B cell (primary cell): ENCODE results near the gene FLNB. TPM values are rescaled to one million over a fixed set of nuclear protein-coding genes. Genes with fewer than 3 reads are reported as not detected.

Source experiments
- ATAC-seq: fragments of 200-7000 bp; cut with Tn5 transposase; one replicate; pipeline ENCODE4 v1.10.0; 2021; ENCODE audit warnings: low read depth, mild to moderate bottlenecking, moderate number of reproducible peaks, moderate library complexity
- CTCF ChIA-PET: fragments of 350-600 bp; sonication (Branson Sonifier 250); formaldehyde crosslinking; loops from one replicate; lab custom pipeline; 2021; ENCODE audit warnings: antibody characterized with exemption, inconsistent platforms; lab: Charles Lee
- POLR2A ChIA-PET: fragments of 350-600 bp; sonication (Branson Sonifier 250); formaldehyde crosslinking; loops from one replicate; lab custom pipeline; 2021; ENCODE audit warnings: antibody characterized with exemption; lab: Charles Lee
- DNase-seq: peaks from one replicate; pipeline ENCODE4 v3.0.0; 2013
- H2AFZ ChIP-seq: 2 replicates; pipeline ENCODE4 v1.6.1; 2012; ENCODE audit warnings: mild to moderate bottlenecking, low read depth, low read length; ENCODE audit not compliant: insufficient read depth, poor library complexity, severe bottlenecking
- H3K27ac ChIP-seq, 2 donors: 1 replicate in 1 of 2; 2 replicates in 1 of 2; pipeline ENCODE4 v1.5.1; 2012 to 2013; ENCODE audit warnings: low read length in 2 of 2, mild to moderate bottlenecking in 2 of 2, moderate library complexity in 1 of 2
- H3K27me3 ChIP-seq, 4 experiments: fragments of 200-600 bp in 1 of 4; sonication (generic) in 1 of 4; replicated peaks in 1 of 4; 1 replicate in 2 of 4; 2 replicates in 2 of 4; pipeline versions ENCODE4 v1.6.1 to v1.7.0; 2013 to 2016; ENCODE audit warnings: low read length in 3 of 4, mild to moderate bottlenecking in 2 of 4, mixed read lengths in 1 of 4, moderate library complexity in 1 of 4; ENCODE audit not compliant: insufficient read depth in 4 of 4, control insufficient read depth in 3 of 4; ENCODE audit errors: control extremely low read depth in 1 of 4
- H3K36me3 ChIP-seq, 2 experiments: replicated peaks in 1 of 2; 1 replicate in 1 of 2; 2 replicates in 1 of 2; pipeline versions ENCODE4 v1.6.1 to v1.7.1; 2013; ENCODE audit warnings: low read length in 1 of 2; ENCODE audit not compliant: insufficient read depth in 2 of 2, control insufficient read depth in 1 of 2; ENCODE audit errors: control extremely low read depth in 1 of 2, extremely low read depth in 1 of 2
- H3K4me1 ChIP-seq, 2 donors: fragments of 200-600 bp in 1 of 2; sonication (generic) in 1 of 2; 1 replicate in 1 of 2; 2 replicates in 1 of 2; pipeline versions ENCODE4 v1.5.1 to v1.6.1; 2013 to 2017; ENCODE audit warnings: low read length in 2 of 2; ENCODE audit not compliant: control insufficient read depth in 2 of 2, insufficient read depth in 2 of 2
- H3K4me2 ChIP-seq: replicated peaks from 2 replicates; pipeline ENCODE3; 2012; ENCODE audit warnings: mild to moderate bottlenecking, low read depth, low read length; ENCODE audit not compliant: poor library complexity, severe bottlenecking
- H3K4me3 ChIP-seq, 5 experiments: fragments of 200-600 bp in 1 of 5; sonication (generic) in 1 of 5; 1 replicate in 3 of 5; 2 replicates in 2 of 5; pipeline versions ENCODE4 v1.5.1 to v1.7.0; 2011 to 2016; ENCODE audit warnings: low read length in 4 of 5, mild to moderate bottlenecking in 4 of 5, low read depth in 2 of 5, control low read depth in 1 of 5, moderate library complexity in 1 of 5; ENCODE audit not compliant: insufficient read depth in 1 of 5; ENCODE audit errors: control extremely low read depth in 1 of 5, extremely low read depth in 1 of 5
- H3K79me2 ChIP-seq: fragments of 200-600 bp; sonication (generic); one replicate; pipeline ENCODE4 v1.6.0; 2016; ENCODE audit warnings: low read length; ENCODE audit not compliant: control insufficient read depth, insufficient read depth
- H3K9ac ChIP-seq: fragments of 200-600 bp; sonication (generic); 2 replicates; pipeline ENCODE4 v1.6.1; 2017; ENCODE audit warnings: mild to moderate bottlenecking, low read length, moderate library complexity
- H3K9me3 ChIP-seq, 3 donors: one replicate each; pipeline versions ENCODE4 v1.6.1 to v1.7.1; 2013; ENCODE audit warnings: low read length in 2 of 3; ENCODE audit not compliant: control insufficient read depth in 2 of 3, insufficient read depth in 1 of 3; ENCODE audit errors: control extremely low read depth in 1 of 3
- H4K20me1 ChIP-seq: 2 replicates; pipeline ENCODE4 v1.6.0; 2012; ENCODE audit warnings: mild to moderate bottlenecking, low read length; ENCODE audit not compliant: insufficient read depth, control insufficient read depth, poor library complexity, severe bottlenecking
- H3K27ac Mint-ChIP-seq: one replicate; pipeline ENCODE4 v1.8.0; 2021; ENCODE audit warnings: mixed read lengths
- H3K27me3 Mint-ChIP-seq: one replicate; pipeline ENCODE4 v1.8.0; 2021; ENCODE audit warnings: mixed read lengths
- H3K4me1 Mint-ChIP-seq: one replicate; pipeline ENCODE4 v1.8.0; 2021; ENCODE audit warnings: mixed read lengths
- H3K4me3 Mint-ChIP-seq: one replicate; pipeline ENCODE4 v1.8.0; 2021; ENCODE audit warnings: mixed read lengths
- H3K9me3 Mint-ChIP-seq: one replicate; pipeline ENCODE4 v1.8.0; 2022; ENCODE audit warnings: mixed read lengths; ENCODE audit not compliant: insufficient read depth
- CTCF ChIP-seq: fragments of 200-600 bp; IDR thresholded peaks from one replicate; pipeline ENCODE4 v1.8.0; 2022; ENCODE audit warnings: antibody characterized with exemption, mild to moderate bottlenecking
- EZH2 ChIP-seq: IDR thresholded peaks from 2 replicates; pipeline ENCODE4 v1.6.1; 2012; ENCODE audit warnings: borderline replicate concordance, low read depth, mild to moderate bottlenecking, moderate library complexity, low read length; ENCODE audit not compliant: insufficient read depth, poor library complexity, severe bottlenecking
- WGBS: methylation state at CpG from one replicate; pipeline ENCODE4 v1.1.5; 2013; ENCODE audit warnings: missing lambda C conversion rate; ENCODE audit not compliant: insufficient coverage; 5-methylcytosine and 5-hydroxymethylcytosine counted together
- intact Hi-C: fragments of 100-400 bp; cut with micrococcal nuclease; formaldehyde crosslinking; loops from one replicate; pipeline ENCODE4 v1.10.0; 2022
- polyA plus RNA-seq: library from polyadenylated mRNA; depleted of rRNA; stranded (reverse); fragments of >200 nt; gene quantifications from 2 replicates; pipeline ENCODE4 v1.2.3, GENCODE V29; 2012
- total RNA-seq, 2 donors: library from RNA; stranded (reverse); fragments of 120-200 nt in 1 of 2; gene quantifications; 1 replicate in 1 of 2; 2 replicates in 1 of 2; pipeline versions ENCODE4 v1.2.3 to v1.2.4, GENCODE V29; 2013 to 2022

The FLNB gene
- total and polyA plus RNA-seq, 2 donors (not counting 1 experiment from before 2014, with no cell fraction given) = 25.5 to 28.3 TPM

GRCh38 chr3:58200121-58200709 lies 192.0 kb downstream of the FLNB start:
- Mint-ChIP-seq H3K4me1 (peaks cover 67% of the 10 kb centered on the region), H3K27me3 (no peaks in the 10 kb centered on the region), H3K27ac (peak overlapping the region; percentile 87), H3K4me3 (peak overlapping the region; percentile 76), H3K9me3 (no peaks in the 10 kb centered on the region)
- peak overlapping the region in 3 of 5 experiments; percentile 25 to 43 (median 41) for H3K4me3 ChIP-seq
- CTCF ChIA-PET = interaction anchor here (0.6 to 9.6 kb wide), 7 partner anchors 11 to 106 kb away, joined by 3 to 66 read pairs (median 10); partner anchors contain the start of genes HTD2 and RPP14
- H3K79me2 ChIP-seq = no peaks in the 10 kb centered on the region
- ATAC-seq = no peak
- no peaks in the 10 kb centered on the region for H4K20me1 ChIP-seq
- H3K27me3 ChIP-seq = no peaks in the 10 kb centered on the region
- H3K27ac ChIP-seq = peak overlapping the region; percentile 51 to 57
- TF ChIP-seq EZH2 = no peak
- no peak for TF ChIP-seq CTCF
- POLR2A ChIA-PET = interaction anchor here (0.5 to 1.4 kb wide), 2 partner anchors 17 to 27 kb away, joined by 5 to 10 read pairs; no protein-coding TSS in a partner anchor
- H3K9me3 ChIP-seq = peaks cover 0 to 13% (median 5%) of the 10 kb centered on the region in 3 donors
- H3K36me3 ChIP-seq = no peaks in the 10 kb centered on the region
- intact Hi-C loops = no loop called here
- peak overlapping the region; percentile 34 for H3K9ac ChIP-seq
- H2AFZ ChIP-seq = no peak overlapping the region
- no peak for DNase-seq
- peaks cover 69 to 74% of the 10 kb centered on the region in 2 donors for H3K4me1 ChIP-seq
- H3K4me2 ChIP-seq = peak overlapping the region; percentile 68

- intact Hi-C loops = no loop called here
- CTCF ChIA-PET = interaction anchor here (1.3 to 9.6 kb wide), 6 partner anchors 12 to 105 kb away, joined by 3 to 66 read pairs (median 18); partner anchors contain the start of genes HTD2 and RPP14
- H3K27me3 Mint-ChIP-seq = no peaks in the 10 kb centered on the region
- Histone ChIP-seq H3K4me3 (peak overlapping the region in 3 of 5 experiments; percentile 25 to 43 (median 41)), H3K36me3 (no peaks in the 10 kb centered on the region), H3K79me2 (no peaks in the 10 kb centered on the region), H4K20me1 (no peaks in the 10 kb centered on the region), H3K4me1 (peaks cover 69 to 74% of the 10 kb centered on the region in 2 donors), H2AFZ (peak overlapping the region; percentile 44), H3K27me3 (no peaks in the 10 kb centered on the region), H3K4me2 (peak overlapping the region; percentile 68), H3K9me3 (peaks cover 0 to 7% (median 2%) of the 10 kb centered on the region in 3 donors), H3K27ac (peak overlapping the region; percentile 51 to 57), H3K9ac (peak overlapping the region; percentile 34)
- WGBS = 0% methylated on average over 2 of the region's 11 CpGs
- no peak for ATAC-seq
- POLR2A ChIA-PET = interaction anchor here (1.4 kb wide), 1 partner anchor 16 kb away, joined by 10 read pairs; no protein-coding TSS in a partner anchor
- peaks cover 67% of the 10 kb centered on the region for H3K4me1 Mint-ChIP-seq
- H3K4me3 Mint-ChIP-seq = peak overlapping the region; percentile 76
- peak; percentile 44 for DNase-seq
- H3K27ac Mint-ChIP-seq = peak overlapping the region; percentile 87
- TF ChIP-seq CTCF (no peak), EZH2 (no peak)
- H3K9me3 Mint-ChIP-seq = no peaks in the 10 kb centered on the region
Measured at GRCh38 chr3:58200846-58201355, 192.7 kb downstream of the FLNB start.
